Measurements from ENCODE around the gene USP22. TPM values are rescaled to one million over a fixed set of nuclear protein-coding genes. Genes with fewer than 3 reads are reported as not detected.

USP22 gene
- total RNA-seq, 1 donor from 2014 or later, result 147 TPM

- no peaks in the 10 kb centered on the region for H3K27me3 Mint-ChIP-seq (ENCODE audit: low read depth)
- H3K4me3 Mint-ChIP-seq (ENCODE audit: low read depth), result no peak overlapping the region
- H3K4me1 Mint-ChIP-seq (ENCODE audit: low read depth), result peaks cover under 1% of the 10 kb centered on the region
- H3K36me3 Mint-ChIP-seq (ENCODE audit: low read depth), result peaks cover 82% of the 10 kb centered on the region
- intact Hi-C loops (cut with micrococcal nuclease), result no loop called here
- DNase-seq (ENCODE audit: low spot score), result no peak
- H3K27ac Mint-ChIP-seq, result no peak overlapping the region
- no peaks in the 10 kb centered on the region for H3K9me3 Mint-ChIP-seq
Observed at GRCh38 chr17:21010705-21011596, 31.9 kb downstream of the USP22 start.

DNA sequence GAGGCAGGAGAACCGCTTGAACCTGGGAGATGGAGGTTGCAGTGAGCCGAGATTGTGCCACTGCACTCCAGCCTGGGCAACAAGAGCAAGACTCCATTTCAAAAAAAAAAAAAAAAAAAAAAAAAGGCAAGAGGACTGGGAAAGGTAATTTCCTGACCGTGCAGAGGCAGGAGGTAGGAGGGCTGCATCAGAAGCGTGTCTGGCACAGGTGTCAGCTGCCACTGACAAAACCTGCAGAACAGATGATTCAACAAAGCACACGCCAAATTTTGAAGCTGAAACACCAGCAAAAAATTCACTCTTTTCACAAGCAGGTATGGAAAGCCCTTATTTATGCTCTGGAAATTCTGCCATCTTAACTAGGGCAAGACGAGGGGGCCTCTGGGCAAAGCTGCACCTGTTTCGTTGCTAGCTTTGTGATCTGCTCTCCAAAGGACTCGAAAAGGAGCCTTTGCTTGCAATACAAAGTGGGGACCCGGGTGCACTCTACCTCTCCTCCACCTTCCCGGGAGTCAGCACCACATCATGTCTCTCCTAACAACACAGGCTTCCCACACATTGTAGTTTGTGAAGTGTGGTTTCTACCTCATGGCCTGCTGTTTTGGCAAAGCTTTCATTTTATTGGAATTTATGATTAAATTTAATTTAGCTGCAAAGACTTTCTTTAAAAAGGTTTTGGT, 33.7 kb downstream of the USP22 start:
- Mint-ChIP-seq H3K27me3 (ENCODE audit: low read depth) (no peaks in the 10 kb centered on the region), H3K4me3 (ENCODE audit: low read depth) (no peak overlapping the region), H3K27ac (no peak overlapping the region), H3K4me1 (ENCODE audit: low read depth) (no peaks in the 10 kb centered on the region), H3K9me3 (no peaks in the 10 kb centered on the region), H3K36me3 (ENCODE audit: low read depth) (peaks cover 81% of the 10 kb centered on the region)
- DNase-seq (ENCODE audit: low spot score), result no peak
- intact Hi-C loops (cut with micrococcal nuclease), result no loop called here

- DNase-seq (ENCODE audit: low spot score), result no peak
- Mint-ChIP-seq H3K9me3 (no peaks in the 10 kb centered on the region), H3K4me1 (ENCODE audit: low read depth) (peaks cover under 1% of the 10 kb centered on the region), H3K27me3 (ENCODE audit: low read depth) (no peaks in the 10 kb centered on the region), H3K4me3 (ENCODE audit: low read depth) (no peak overlapping the region), H3K36me3 (ENCODE audit: low read depth) (peaks cover 81% of the 10 kb centered on the region), H3K27ac (no peak overlapping the region)
- intact Hi-C loops (cut with micrococcal nuclease), result no loop called here
Observed at GRCh38 chr17:21008160-21008915, 34.5 kb downstream of the USP22 start.

GRCh38 chr17:21007646-21008045, 35.2 kb downstream of the USP22 start:
- Mint-ChIP-seq H3K36me3 (ENCODE audit: low read depth) (peaks cover 81% of the 10 kb centered on the region), H3K9me3 (no peaks in the 10 kb centered on the region), H3K4me1 (ENCODE audit: low read depth) (peaks cover 2% of the 10 kb centered on the region), H3K4me3 (ENCODE audit: low read depth) (no peak overlapping the region), H3K27me3 (ENCODE audit: low read depth) (no peaks in the 10 kb centered on the region), H3K27ac (no peak overlapping the region)
- intact Hi-C loops (cut with micrococcal nuclease), result no loop called here
- no peak for DNase-seq (ENCODE audit: low spot score)

GRCh38 chr17:21005803-21006202, 37.0 kb downstream of the USP22 start:
- intact Hi-C loops (cut with micrococcal nuclease), result no loop called here
- Mint-ChIP-seq H3K27me3 (ENCODE audit: low read depth) (no peaks in the 10 kb centered on the region), H3K27ac (no peak overlapping the region)

GRCh38 chr17:21005367-21005766, 37.4 kb downstream of the USP22 start:
- no peaks in the 10 kb centered on the region for H3K9me3 Mint-ChIP-seq

More at GRCh38 chr17:21005803-21006202, 37.0 kb downstream of the USP22 start:
- Mint-ChIP-seq H3K4me3 (ENCODE audit: low read depth) (no peak overlapping the region), H3K36me3 (ENCODE audit: low read depth) (peaks cover 88% of the 10 kb centered on the region), H3K9me3 (no peaks in the 10 kb centered on the region), H3K4me1 (ENCODE audit: low read depth) (peaks cover 10% of the 10 kb centered on the region)
- DNase-seq (ENCODE audit: low spot score), result no peak

GRCh38 chr17:21004016-21004930, 38.5 kb downstream of the USP22 start:
- no peaks in the 10 kb centered on the region for H3K9me3 Mint-ChIP-seq
- intact Hi-C loops (cut with micrococcal nuclease), result no loop called here
- no peak for DNase-seq (ENCODE audit: low spot score)
- peaks cover 13% of the 10 kb centered on the region for H3K4me1 Mint-ChIP-seq (ENCODE audit: low read depth)
- H3K27ac Mint-ChIP-seq, result no peak overlapping the region
- no peaks in the 10 kb centered on the region for H3K27me3 Mint-ChIP-seq (ENCODE audit: low read depth)
- H3K4me3 Mint-ChIP-seq (ENCODE audit: low read depth), result no peak overlapping the region
- peaks cover 87% of the 10 kb centered on the region for H3K36me3 Mint-ChIP-seq (ENCODE audit: low read depth)

More at GRCh38 chr17:21005367-21005766, 37.4 kb downstream of the USP22 start:
- Mint-ChIP-seq H3K4me3 (ENCODE audit: low read depth) (no peak overlapping the region), H3K27me3 (ENCODE audit: low read depth) (no peaks in the 10 kb centered on the region), H3K4me1 (ENCODE audit: low read depth) (peaks cover 10% of the 10 kb centered on the region), H3K27ac (no peak overlapping the region), H3K36me3 (ENCODE audit: low read depth) (peaks cover 84% of the 10 kb centered on the region)
- no peak for DNase-seq (ENCODE audit: low spot score)
- intact Hi-C loops (cut with micrococcal nuclease), result no loop called here

DNA sequence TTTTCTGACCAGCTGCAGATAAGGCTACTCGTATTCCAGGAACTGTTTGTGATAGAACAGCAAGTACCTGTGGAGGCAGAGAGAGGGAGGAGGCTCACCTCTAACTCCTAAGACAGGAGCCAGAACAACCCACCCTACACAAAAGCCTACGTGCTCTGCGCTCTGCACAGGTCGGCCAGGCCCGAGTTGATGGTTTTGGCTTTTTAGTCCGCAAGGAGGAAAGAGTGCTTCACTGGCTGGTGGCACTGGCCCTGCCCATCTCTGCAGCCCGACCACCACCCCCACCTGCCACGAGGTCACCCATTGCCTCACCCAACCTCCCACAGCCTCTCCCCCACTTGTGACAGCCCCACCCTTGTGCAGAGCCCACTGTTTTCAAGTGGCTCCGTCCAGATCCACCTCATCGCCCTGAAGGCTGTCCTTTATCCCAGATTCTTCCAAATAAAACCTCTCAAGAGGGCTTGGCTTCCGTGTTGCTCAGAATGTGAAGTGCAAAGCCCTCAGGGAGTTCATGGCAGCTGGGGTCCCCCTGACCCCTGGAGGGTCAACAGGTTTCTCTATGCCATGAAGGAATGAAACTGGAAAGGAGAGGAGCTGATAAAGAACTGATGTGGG, 39.7 kb downstream of the USP22 start:
- intact Hi-C loops (cut with micrococcal nuclease), result no loop called here
- Mint-ChIP-seq H3K27ac (no peak overlapping the region), H3K36me3 (ENCODE audit: low read depth) (peaks cover 83% of the 10 kb centered on the region), H3K9me3 (no peaks in the 10 kb centered on the region), H3K4me3 (ENCODE audit: low read depth) (no peak overlapping the region), H3K27me3 (ENCODE audit: low read depth) (no peaks in the 10 kb centered on the region), H3K4me1 (ENCODE audit: low read depth) (peaks cover 23% of the 10 kb centered on the region)
- DNase-seq (ENCODE audit: low spot score), result no peak

GRCh38 chr17:21002309-21003006, 40.4 kb downstream of the USP22 start:
- peaks cover 77% of the 10 kb centered on the region for H3K36me3 Mint-ChIP-seq (ENCODE audit: low read depth)
- H3K27ac Mint-ChIP-seq, result no peak overlapping the region
- no peak for DNase-seq (ENCODE audit: low spot score)
- intact Hi-C loops (cut with micrococcal nuclease), result no loop called here
- no peaks in the 10 kb centered on the region for H3K27me3 Mint-ChIP-seq (ENCODE audit: low read depth)
- H3K9me3 Mint-ChIP-seq, result no peaks in the 10 kb centered on the region
- no peak overlapping the region for H3K4me3 Mint-ChIP-seq (ENCODE audit: low read depth)
- H3K4me1 Mint-ChIP-seq (ENCODE audit: low read depth), result peaks cover 23% of the 10 kb centered on the region

- Mint-ChIP-seq H3K36me3 (ENCODE audit: low read depth) (peaks cover 71% of the 10 kb centered on the region), H3K9me3 (no peaks in the 10 kb centered on the region), H3K4me3 (ENCODE audit: low read depth) (no peak overlapping the region), H3K27ac (peak overlapping the region; percentile 45), H3K4me1 (ENCODE audit: low read depth) (peaks cover 23% of the 10 kb centered on the region), H3K27me3 (ENCODE audit: low read depth) (no peaks in the 10 kb centered on the region)
- DNase-seq (ENCODE audit: low spot score), result no peak
- intact Hi-C loops (cut with micrococcal nuclease), result no loop called here
Observed at GRCh38 chr17:21001813-21002221, 41.0 kb downstream of the USP22 start.

DNA sequence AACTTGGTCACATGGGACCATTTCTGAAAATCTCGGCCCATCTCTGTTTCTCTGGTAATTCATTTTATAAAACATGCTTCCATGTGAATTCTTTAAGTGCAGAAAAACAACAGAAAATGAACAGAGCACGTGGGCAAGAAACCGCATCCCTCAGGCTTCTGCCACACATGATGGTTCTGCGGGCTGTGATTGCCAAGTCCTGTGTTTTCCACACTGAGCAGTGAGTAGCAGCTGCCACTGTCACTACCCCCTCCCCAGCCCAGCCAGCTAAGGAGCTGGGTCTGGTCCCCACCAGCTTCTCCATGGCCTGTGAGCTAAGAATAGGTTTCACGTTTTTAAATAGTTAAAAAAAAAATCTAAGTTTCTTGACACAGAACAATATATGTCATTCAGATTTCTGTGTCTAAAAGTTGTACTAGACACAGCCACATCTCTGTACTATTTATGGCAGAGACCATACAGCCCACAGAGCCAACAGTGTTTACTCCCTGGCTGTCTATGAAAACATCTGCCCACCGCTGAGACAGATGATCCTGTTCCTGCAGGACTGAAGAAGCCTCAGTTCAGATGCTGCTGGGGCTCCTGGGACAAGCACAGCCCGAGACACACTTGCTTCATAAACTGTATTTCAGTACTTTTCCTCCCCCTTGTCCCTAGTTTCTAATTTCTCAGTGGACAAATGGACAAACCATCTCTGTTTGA, 41.5 kb downstream of the USP22 start:
- Mint-ChIP-seq H3K9me3 (no peaks in the 10 kb centered on the region), H3K4me1 (ENCODE audit: low read depth) (peaks cover 23% of the 10 kb centered on the region), H3K4me3 (ENCODE audit: low read depth) (no peak overlapping the region), H3K27me3 (ENCODE audit: low read depth) (no peaks in the 10 kb centered on the region), H3K36me3 (ENCODE audit: low read depth) (peaks cover 67% of the 10 kb centered on the region), H3K27ac (peak overlapping the region; percentile 45)
- intact Hi-C loops (cut with micrococcal nuclease), result no loop called here
- no peak for DNase-seq (ENCODE audit: low spot score)

Measured in activated T-helper 2 cell treated with anti-CD3 and anti-CD28 coated beads, Interferon-gamma antibody, Interleukin-2, Interleukin-4, amounts not matched to agents 10 μg/mL and 5 μg/mL and 100 μg/mL, durations not matched to agents 14 hours and 24 hours and 36 hours (primary cell).